Neural progenitor cell (in vitro differentiated cells): ENCODE results near the gene ASB8. TPM values are rescaled to one million over a fixed set of nuclear protein-coding genes. Genes with fewer than 3 reads are reported as not detected.

Source experiments
- DNase-seq: peaks from one replicate; pipeline ENCODE4 v3.0.0-alpha.2; 2016; ENCODE audit warnings: low spot score
- H2AFZ ChIP-seq: fragments of 200-600 bp; sonication (generic); replicated peaks from 2 replicates; pipeline ENCODE4 v1.6.1; 2016; ENCODE audit warnings: antibody characterized with exemption
- H3F3A ChIP-seq: fragments of 200-600 bp; sonication (generic); 2 replicates; pipeline ENCODE4 v1.6.1; 2016; ENCODE audit warnings: antibody characterized with exemption, low read depth
- H3K27ac ChIP-seq: fragments of 200-600 bp; sonication (generic); 2 replicates; pipeline ENCODE4 v1.5.1; 2016; ENCODE audit warnings: mild to moderate bottlenecking
- H3K27me3 ChIP-seq: fragments of 200-600 bp; sonication (generic); 2 replicates; pipeline ENCODE4 v1.6.1; 2016; ENCODE audit warnings: mild to moderate bottlenecking, moderate library complexity
- H3K36me3 ChIP-seq: fragments of 200-600 bp; sonication (generic); 2 replicates; pipeline ENCODE4 v1.5.1; 2016
- H3K4me1 ChIP-seq: fragments of 200-600 bp; sonication (generic); 2 replicates; pipeline ENCODE4 v1.6.1; 2016; ENCODE audit warnings: mixed run types
- H3K4me2 ChIP-seq: fragments of 200-600 bp; sonication (generic); 2 replicates; pipeline ENCODE4 v1.6.1; 2016
- H3K4me3 ChIP-seq: fragments of 200-600 bp; sonication (generic); 2 replicates; pipeline ENCODE4 v1.5.1; 2016
- H3K79me2 ChIP-seq: fragments of 200-600 bp; sonication (generic); 2 replicates; pipeline ENCODE4 v1.6.1; 2016; ENCODE audit warnings: low read depth
- H3K9ac ChIP-seq: fragments of 200-600 bp; sonication (generic); 2 replicates; pipeline ENCODE4 v1.6.1; 2016
- H3K9me3 ChIP-seq: fragments of 200-600 bp; sonication (generic); 2 replicates; pipeline ENCODE4 v1.5.1; 2016; ENCODE audit warnings: low read depth
- H4K20me1 ChIP-seq: fragments of 200-600 bp; sonication (generic); 2 replicates; pipeline ENCODE4 v1.6.1; 2016; ENCODE audit warnings: low read depth
- H3K27ac Mint-ChIP-seq: 3 replicates; pipeline ENCODE4 v1.8.0; 2021; ENCODE audit warnings: mixed read lengths
- H3K27me3 Mint-ChIP-seq: 2 replicates; pipeline ENCODE4 v1.8.0; 2022; ENCODE audit warnings: low read depth, mild to moderate bottlenecking, inconsistent platforms, moderate library complexity, mixed read lengths; ENCODE audit not compliant: insufficient read depth
- H3K36me3 Mint-ChIP-seq: 3 replicates; pipeline ENCODE4 v1.8.0; 2021; ENCODE audit warnings: mixed read lengths
- H3K4me1 Mint-ChIP-seq: 3 replicates; pipeline ENCODE4 v1.8.0; 2021; ENCODE audit warnings: mixed read lengths
- H3K4me3 Mint-ChIP-seq: 3 replicates; pipeline ENCODE4 v1.8.0; 2021; ENCODE audit warnings: mild to moderate bottlenecking, moderate library complexity, mixed read lengths
- H3K9me3 Mint-ChIP-seq: 3 replicates; pipeline ENCODE4 v1.8.0; 2020; ENCODE audit warnings: mixed read lengths
- CTCF ChIP-seq: fragments of 200-600 bp; sonication (generic); IDR thresholded peaks from 2 replicates; pipeline ENCODE4 v1.5.1; 2017; ENCODE audit warnings: antibody characterized with exemption, mild to moderate bottlenecking
- EZH2 ChIP-seq: fragments of 200-600 bp; sonication (generic); IDR thresholded peaks from 2 replicates; pipeline ENCODE4 v1.6.1; 2017; ENCODE audit warnings: antibody characterized with exemption, mild to moderate bottlenecking, moderate library complexity
- EZH2phosphoT487 ChIP-seq: fragments of 200-600 bp; sonication (generic); IDR thresholded peaks from 2 replicates; pipeline ENCODE4 v1.6.1; 2017; ENCODE audit warnings: antibody characterized with exemption
- total RNA-seq: library from RNA; depleted of rRNA; stranded (reverse); fragments of >200 nt; gene quantifications from 2 replicates; pipeline ENCODE4 v1.2.3, GENCODE V29; 2015; ENCODE audit warnings: low replicate concordance

Gene ASB8
- 4.2 and 5.9 TPM in 2 replicates for total RNA-seq

- H3K9me3 Mint-ChIP-seq, result no peaks in the 10 kb centered on the region
- peaks cover 2% of the 10 kb centered on the region for H3K36me3 Mint-ChIP-seq
- H3K27ac Mint-ChIP-seq, result peak within 1 kb of the TSS; percentile 98
- Histone ChIP-seq H3K27ac (no peak within 1 kb of the TSS), H3F3A (peaks cover 14% of the 10 kb centered on the region), H3K36me3 (no peaks in the 10 kb centered on the region), H3K4me3 (peak within 1 kb of the TSS; percentile 69), H3K4me1 (peaks cover 5% of the 10 kb centered on the region), H3K9ac (peak within 1 kb of the TSS; percentile 18), H3K27me3 (no peaks in the 10 kb centered on the region), H3K4me2 (peak within 1 kb of the TSS; percentile 82), H3K79me2 (no peaks in the 10 kb centered on the region), H3K9me3 (no peaks in the 10 kb centered on the region), H2AFZ (peak within 1 kb of the TSS; percentile 94), H4K20me1 (no peaks in the 10 kb centered on the region)
- peaks cover 3% of the 10 kb centered on the region for H3K27me3 Mint-ChIP-seq
- DNase-seq, result peak; percentile 100
- peak within 1 kb of the TSS; percentile 95 for H3K4me3 Mint-ChIP-seq
- H3K4me1 Mint-ChIP-seq, result peaks cover 17% of the 10 kb centered on the region
- TF ChIP-seq CTCF (peak; percentile 52), EZH2 (no peak), EZH2phosphoT487 (no peak)
Measured at GRCh38 chr12:48157018-48157888, at the start of gene ASB8. Gene ASB8 (minus strand): TSS chr12:48157515. CDS start chr12:48153496, 4,019 bp downstream.

- TF ChIP-seq EZH2phosphoT487, result no peak
- no peak for TF ChIP-seq CTCF
- TF ChIP-seq EZH2, result no peak
- H3K9me3 Mint-ChIP-seq, result peaks cover 45% of the 10 kb centered on the region
- H3K27ac ChIP-seq, result no peak within 1 kb of the TSS
- H3K4me2 ChIP-seq, result no peak within 1 kb of the TSS
- peaks cover 7% of the 10 kb centered on the region for H3K9me3 ChIP-seq
- H3K36me3 ChIP-seq, result no peaks in the 10 kb centered on the region
- no peaks in the 10 kb centered on the region for H4K20me1 ChIP-seq
- H3K4me3 Mint-ChIP-seq, result no peak within 1 kb of the TSS
- H3F3A ChIP-seq, result peaks cover 7% of the 10 kb centered on the region
- H3K36me3 Mint-ChIP-seq, result peaks cover 27% of the 10 kb centered on the region
- no peak within 1 kb of the TSS for H2AFZ ChIP-seq
- H3K4me3 ChIP-seq, result no peak within 1 kb of the TSS
- no peak within 1 kb of the TSS for H3K9ac ChIP-seq
- no peak for DNase-seq
- H3K79me2 ChIP-seq, result no peaks in the 10 kb centered on the region
- H3K27ac Mint-ChIP-seq, result no peak within 1 kb of the TSS
- H3K27me3 Mint-ChIP-seq, result no peaks in the 10 kb centered on the region
- no peaks in the 10 kb centered on the region for H3K4me1 ChIP-seq
- H3K27me3 ChIP-seq, result peaks cover 37% of the 10 kb centered on the region
- peaks cover 6% of the 10 kb centered on the region for H3K4me1 Mint-ChIP-seq
Measured at GRCh38 chr12:48203192-48203591, 45.9 kb upstream of the ASB8 start, which contains the start of gene OR10AD1. Gene OR10AD1 (minus strand): TSS chr12:48203292. CDS start chr12:48203292, 0 bp downstream.

- no peak overlapping the region for H3K4me2 ChIP-seq
- Mint-ChIP-seq H3K36me3 (peaks cover 27% of the 10 kb centered on the region), H3K27ac (no peak overlapping the region), H3K9me3 (peaks cover 41% of the 10 kb centered on the region), H3K4me1 (peaks cover 6% of the 10 kb centered on the region), H3K27me3 (no peaks in the 10 kb centered on the region), H3K4me3 (no peak overlapping the region)
- no peaks in the 10 kb centered on the region for H4K20me1 ChIP-seq
- H3F3A ChIP-seq, result peaks cover 9% of the 10 kb centered on the region
- H3K79me2 ChIP-seq, result no peaks in the 10 kb centered on the region
- H3K9ac ChIP-seq, result no peak overlapping the region
- H3K4me1 ChIP-seq, result no peaks in the 10 kb centered on the region
- H3K27me3 ChIP-seq, result peaks cover 37% of the 10 kb centered on the region
- no peak overlapping the region for H2AFZ ChIP-seq
- H3K4me3 ChIP-seq, result no peak overlapping the region
- TF ChIP-seq EZH2phosphoT487, result no peak
- TF ChIP-seq CTCF, result no peak
- no peak for TF ChIP-seq EZH2
- H3K36me3 ChIP-seq, result no peaks in the 10 kb centered on the region
- H3K9me3 ChIP-seq, result peaks cover 7% of the 10 kb centered on the region
- H3K27ac ChIP-seq, result no peak overlapping the region
- DNase-seq, result no peak
Measured at GRCh38 chr12:48202766-48203165, 45.5 kb upstream of the ASB8 start.
